Measurements from ENCODE around the gene MRPS22. TPM values are rescaled to one million over a fixed set of nuclear protein-coding genes. Genes with fewer than 3 reads are reported as not detected.
"Not testable (repeated sequence)": the region's sequence is repeated elsewhere in the genome, so short reads cannot be mapped to it uniquely, and the experiment has no call there.

Gene MRPS22
- polyA plus RNA-seq, 1 experiment, result 68.4 TPM

GRCh38 chr3:139389552-139390368, 45.9 kb downstream of the MRPS22 start, which contains the start of gene COPB2:
Gene COPB2 (minus strand): TSS chr3:139389647. CDS start chr3:139389550, 97 bp downstream.
- TF ChIP-seq, protein P1, sequence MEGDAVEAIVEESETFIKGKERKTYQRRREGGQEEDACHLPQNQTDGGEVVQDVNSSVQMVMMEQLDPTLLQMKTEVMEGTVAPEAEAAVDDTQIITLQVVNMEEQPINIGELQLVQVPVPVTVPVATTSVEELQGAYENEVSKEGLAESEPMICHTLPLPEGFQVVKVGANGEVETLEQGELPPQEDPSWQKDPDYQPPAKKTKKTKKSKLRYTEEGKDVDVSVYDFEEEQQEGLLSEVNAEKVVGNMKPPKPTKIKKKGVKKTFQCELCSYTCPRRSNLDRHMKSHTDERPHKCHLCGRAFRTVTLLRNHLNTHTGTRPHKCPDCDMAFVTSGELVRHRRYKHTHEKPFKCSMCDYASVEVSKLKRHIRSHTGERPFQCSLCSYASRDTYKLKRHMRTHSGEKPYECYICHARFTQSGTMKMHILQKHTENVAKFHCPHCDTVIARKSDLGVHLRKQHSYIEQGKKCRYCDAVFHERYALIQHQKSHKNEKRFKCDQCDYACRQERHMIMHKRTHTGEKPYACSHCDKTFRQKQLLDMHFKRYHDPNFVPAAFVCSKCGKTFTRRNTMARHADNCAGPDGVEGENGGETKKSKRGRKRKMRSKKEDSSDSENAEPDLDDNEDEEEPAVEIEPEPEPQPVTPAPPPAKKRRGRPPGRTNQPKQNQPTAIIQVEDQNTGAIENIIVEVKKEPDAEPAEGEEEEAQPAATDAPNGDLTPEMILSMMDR (IDR thresholded peaks at IDR 0.05; ENCODE audit: low read depth, low read length), result no peak
- H3K27ac ChIP-seq (ENCODE audit: low read depth, low read length), result peak within 1 kb of the TSS; percentile 98
- ChIA-PET POLR2A (interaction anchor here (0.6 to 1.5 kb wide), 6 partner anchors 28 to 1207 kb away, joined by 3 to 6 read pairs (median 3); no protein-coding TSS in a partner anchor), CTCF (interaction anchor here (0.9 to 2.7 kb wide), 5 partner anchors 11 to 38 kb away, joined by 3 to 11 read pairs (median 3); no protein-coding TSS in a partner anchor)
- no peaks in the 10 kb centered on the region for H3K9me3 ChIP-seq (ENCODE audit: control insufficient read depth, insufficient read depth, low read length)
- peak; percentile 98 for DNase-seq (ENCODE audit: low read depth, low spot score)
- H3K27me3 ChIP-seq (ENCODE audit: control insufficient read depth, insufficient read depth, low read length), result no peaks in the 10 kb centered on the region
- peak within 1 kb of the TSS; percentile 94 for H3K4me3 ChIP-seq (ENCODE audit: low read depth, low read length)

DNA sequence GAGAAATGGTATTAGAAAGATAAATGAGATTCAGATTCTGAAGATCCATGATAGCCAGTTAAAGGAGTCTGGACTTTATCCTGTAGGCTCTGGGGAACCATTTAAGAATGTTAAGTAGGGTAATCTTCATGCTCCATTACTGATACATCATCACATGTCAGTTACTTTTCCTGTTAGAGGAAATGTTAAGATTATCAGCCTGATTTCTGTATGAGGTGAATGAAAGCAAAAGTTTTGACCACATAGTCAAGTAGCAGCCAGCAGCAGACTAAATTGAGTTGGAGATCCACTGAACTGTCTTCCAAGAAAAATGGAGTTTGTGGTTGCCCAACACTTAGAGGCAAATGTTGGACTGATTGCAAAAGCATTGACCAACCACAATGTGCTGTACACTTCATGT, 50.3 kb downstream of the MRPS22 start:
- CTCF ChIA-PET, result no interaction called here
- H3K9me3 ChIP-seq (ENCODE audit: control insufficient read depth, insufficient read depth, low read length), result no peaks in the 10 kb centered on the region
- TF ChIP-seq, protein P1 (IDR thresholded peaks at IDR 0.05; ENCODE audit: low read depth, low read length), result no peak
- DNase-seq (ENCODE audit: low read depth, low spot score), result no peak
- H3K4me3 ChIP-seq (ENCODE audit: low read depth, low read length), result no peak overlapping the region
- peaks cover 2% of the 10 kb centered on the region for H3K27me3 ChIP-seq (ENCODE audit: control insufficient read depth, insufficient read depth, low read length)
- no peak overlapping the region for H3K27ac ChIP-seq (ENCODE audit: low read depth, low read length)
- POLR2A ChIA-PET, result no interaction called here

GRCh38 chr3:139396707-139397106, 52.9 kb downstream of the MRPS22 start:
- H3K9me3 ChIP-seq (ENCODE audit: control insufficient read depth, insufficient read depth, low read length), result no peaks in the 10 kb centered on the region
- ChIA-PET CTCF (interaction anchor here (1.3 kb wide), 1 partner anchor 27 kb away, joined by 4 read pairs; no protein-coding TSS in a partner anchor), POLR2A (no interaction called here)
- TF ChIP-seq, protein P1 (IDR thresholded peaks at IDR 0.05; ENCODE audit: low read depth, low read length), result no peak
- H3K27ac ChIP-seq (ENCODE audit: low read depth, low read length), result no peak overlapping the region
- H3K4me3 ChIP-seq (ENCODE audit: low read depth, low read length), result no peak overlapping the region
- no peak for DNase-seq (ENCODE audit: low read depth, low spot score)
- H3K27me3 ChIP-seq (ENCODE audit: control insufficient read depth, insufficient read depth, low read length), result peaks cover 2% of the 10 kb centered on the region

DNA sequence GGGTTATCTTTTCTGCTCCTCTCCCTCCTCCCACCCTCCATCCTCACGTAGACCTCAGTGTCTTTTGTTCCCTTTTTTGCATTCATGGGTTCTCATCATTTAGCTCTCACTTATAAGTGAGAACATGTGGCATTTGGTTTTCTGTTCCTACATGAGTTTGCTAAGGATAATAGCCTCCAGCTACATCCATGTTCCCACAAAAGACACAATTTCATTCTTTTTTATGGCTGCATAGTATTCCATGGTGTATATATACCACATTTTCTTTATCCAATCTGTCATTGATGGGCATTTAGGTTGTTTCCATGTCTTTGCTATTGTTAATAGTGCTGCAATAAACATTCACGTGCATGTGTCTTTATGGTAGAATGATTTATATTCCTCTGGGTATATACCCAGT, 57.3 kb downstream of the MRPS22 start:
- H3K9me3 ChIP-seq (ENCODE audit: control insufficient read depth, insufficient read depth, low read length); H3K27me3 ChIP-seq (ENCODE audit: control insufficient read depth, insufficient read depth, low read length); CTCF ChIA-PET; H3K27ac ChIP-seq (ENCODE audit: low read depth, low read length); POLR2A ChIA-PET; DNase-seq (ENCODE audit: low read depth, low spot score); H3K4me3 ChIP-seq (ENCODE audit: low read depth, low read length): not testable (repeated sequence)

Small RNA genes within 50 kb of the gene (small RNA-seq; reads per million reads assigned to genes)
- not detected for gene RF00026 (ENCODE audit: insufficient read length, low read depth)

Other genes with a start within 250 kb of the MRPS22 start
- gene COPB2, start 45.6 kb downstream of the MRPS22 start, polyA plus RNA-seq (2011; rRNA removed), result 263 and 331 TPM in 2 replicates
- not detected in 2 replicates for gene RBP2, start 132.5 kb downstream of the MRPS22 start, polyA plus RNA-seq (2011; rRNA removed)
- 132 and 136 TPM in 2 replicates for gene RBP1, start 195.7 kb downstream of the MRPS22 start, polyA plus RNA-seq (2011; rRNA removed)

All from AG04450 (cell line).